ENCODE results near the gene TIMM10B.

The TIMM10B gene

DNA sequence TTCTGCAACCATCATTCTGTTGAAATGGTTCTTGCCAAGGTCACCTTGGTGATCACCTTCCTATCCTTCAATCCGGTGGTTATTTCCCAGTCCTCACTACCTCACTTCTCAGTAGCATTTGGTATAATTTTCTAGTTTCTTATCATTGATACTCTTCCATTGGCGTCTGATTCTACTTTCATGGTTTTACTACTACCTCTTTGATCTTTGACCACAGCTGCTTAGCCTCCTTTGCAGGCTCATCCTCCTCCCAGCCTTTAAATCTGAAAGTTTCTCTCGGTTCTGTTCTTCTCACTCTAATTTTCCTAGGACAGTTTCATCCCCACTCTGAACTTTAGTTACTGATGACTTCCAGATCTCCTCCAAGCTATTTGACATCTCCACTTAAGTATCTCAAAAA, 5.0 kb downstream of the TIMM10B start:
- TF ChIP-seq, protein P1, sequence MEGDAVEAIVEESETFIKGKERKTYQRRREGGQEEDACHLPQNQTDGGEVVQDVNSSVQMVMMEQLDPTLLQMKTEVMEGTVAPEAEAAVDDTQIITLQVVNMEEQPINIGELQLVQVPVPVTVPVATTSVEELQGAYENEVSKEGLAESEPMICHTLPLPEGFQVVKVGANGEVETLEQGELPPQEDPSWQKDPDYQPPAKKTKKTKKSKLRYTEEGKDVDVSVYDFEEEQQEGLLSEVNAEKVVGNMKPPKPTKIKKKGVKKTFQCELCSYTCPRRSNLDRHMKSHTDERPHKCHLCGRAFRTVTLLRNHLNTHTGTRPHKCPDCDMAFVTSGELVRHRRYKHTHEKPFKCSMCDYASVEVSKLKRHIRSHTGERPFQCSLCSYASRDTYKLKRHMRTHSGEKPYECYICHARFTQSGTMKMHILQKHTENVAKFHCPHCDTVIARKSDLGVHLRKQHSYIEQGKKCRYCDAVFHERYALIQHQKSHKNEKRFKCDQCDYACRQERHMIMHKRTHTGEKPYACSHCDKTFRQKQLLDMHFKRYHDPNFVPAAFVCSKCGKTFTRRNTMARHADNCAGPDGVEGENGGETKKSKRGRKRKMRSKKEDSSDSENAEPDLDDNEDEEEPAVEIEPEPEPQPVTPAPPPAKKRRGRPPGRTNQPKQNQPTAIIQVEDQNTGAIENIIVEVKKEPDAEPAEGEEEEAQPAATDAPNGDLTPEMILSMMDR (IDR thresholded peaks at IDR 0.05; ENCODE audit: low read length), result no peak
- no peak for TF ChIP-seq EZH2 (IDR thresholded peaks at IDR 0.05; ENCODE audit: borderline replicate concordance, low read length)
- Histone ChIP-seq H3K27ac (ENCODE audit: low read depth, low read length, poor library complexity, severe bottlenecking) (no peak overlapping the region), H3K9me3 (ENCODE audit: low read length) (no peaks in the 10 kb centered on the region)

DNA sequence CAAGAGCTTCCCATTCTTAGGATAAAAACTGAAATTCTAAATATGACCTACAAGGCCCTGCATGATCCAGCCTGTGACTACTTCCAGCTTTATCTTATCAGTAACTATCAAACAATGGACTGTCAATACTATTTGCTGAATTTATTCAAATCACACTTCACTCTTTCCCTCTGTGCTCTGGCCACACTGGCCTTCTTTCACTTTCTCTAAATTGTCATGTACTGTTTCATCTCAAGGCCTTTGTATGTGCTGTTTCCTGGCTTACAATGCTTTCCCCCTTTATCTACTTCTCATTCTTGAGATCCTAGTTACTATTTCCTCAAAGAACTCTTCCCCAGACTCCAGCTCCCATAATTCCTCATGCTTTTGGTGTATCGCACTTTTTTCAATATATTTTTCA, 5.6 kb downstream of the TIMM10B start:
- no peak overlapping the region for H3K4me2 ChIP-seq (ENCODE audit: low read length)
- peaks cover 16% of the 10 kb centered on the region for H3K79me2 ChIP-seq (ENCODE audit: insufficient read depth, low read length)
- H3K36me3 ChIP-seq (ENCODE audit: insufficient read depth, low read length), result peaks cover 81% of the 10 kb centered on the region
- no peaks in the 10 kb centered on the region for H3K27me3 ChIP-seq (ENCODE audit: insufficient read depth, low read length)
- no peaks in the 10 kb centered on the region for H3F3A ChIP-seq (ENCODE audit: insufficient read depth, low read length)
- H3K27ac ChIP-seq (ENCODE audit: low read depth, low read length, poor library complexity, severe bottlenecking), result no peak overlapping the region
- no peaks in the 10 kb centered on the region for H4K20me1 ChIP-seq (ENCODE audit: insufficient read depth, low read length)
- TF ChIP-seq, protein P1 (IDR thresholded peaks at IDR 0.05; ENCODE audit: low read length), result no peak
- no peak for TF ChIP-seq EZH2 (IDR thresholded peaks at IDR 0.05; ENCODE audit: borderline replicate concordance, low read length)
- peaks cover 10% of the 10 kb centered on the region for H3K4me1 ChIP-seq (ENCODE audit: insufficient read depth, low read length, severe bottlenecking)
- H3K4me3 ChIP-seq (ENCODE audit: low read depth, low read length, poor library complexity, severe bottlenecking), result no peak overlapping the region
- H3K9me3 ChIP-seq (ENCODE audit: low read length), result no peaks in the 10 kb centered on the region
- H2AFZ ChIP-seq (ENCODE audit: low read length), result no peak overlapping the region
- H3K9ac ChIP-seq (ENCODE audit: low read length), result no peak overlapping the region
- H3K9me2 ChIP-seq (ENCODE audit: low read depth, low read length), result no peaks in the 10 kb centered on the region

More for the DNA sequence above, 5.0 kb downstream of the TIMM10B start:
- H3K36me3 ChIP-seq (ENCODE audit: insufficient read depth, low read length), result peaks cover 75% of the 10 kb centered on the region
- no peaks in the 10 kb centered on the region for H4K20me1 ChIP-seq (ENCODE audit: insufficient read depth, low read length)
- no peak overlapping the region for H2AFZ ChIP-seq (ENCODE audit: low read length)
- H3F3A ChIP-seq (ENCODE audit: insufficient read depth, low read length), result no peaks in the 10 kb centered on the region
- no peak overlapping the region for H3K4me2 ChIP-seq (ENCODE audit: low read length)
- H3K27me3 ChIP-seq (ENCODE audit: insufficient read depth, low read length), result no peaks in the 10 kb centered on the region
- H3K9me2 ChIP-seq (ENCODE audit: low read depth, low read length), result no peaks in the 10 kb centered on the region
- H3K4me1 ChIP-seq (ENCODE audit: insufficient read depth, low read length, severe bottlenecking), result peaks cover 11% of the 10 kb centered on the region
- H3K79me2 ChIP-seq (ENCODE audit: insufficient read depth, low read length), result peaks cover 22% of the 10 kb centered on the region
- no peak overlapping the region for H3K9ac ChIP-seq (ENCODE audit: low read length)
- no peak overlapping the region for H3K4me3 ChIP-seq (ENCODE audit: low read depth, low read length, poor library complexity, severe bottlenecking)

DNA sequence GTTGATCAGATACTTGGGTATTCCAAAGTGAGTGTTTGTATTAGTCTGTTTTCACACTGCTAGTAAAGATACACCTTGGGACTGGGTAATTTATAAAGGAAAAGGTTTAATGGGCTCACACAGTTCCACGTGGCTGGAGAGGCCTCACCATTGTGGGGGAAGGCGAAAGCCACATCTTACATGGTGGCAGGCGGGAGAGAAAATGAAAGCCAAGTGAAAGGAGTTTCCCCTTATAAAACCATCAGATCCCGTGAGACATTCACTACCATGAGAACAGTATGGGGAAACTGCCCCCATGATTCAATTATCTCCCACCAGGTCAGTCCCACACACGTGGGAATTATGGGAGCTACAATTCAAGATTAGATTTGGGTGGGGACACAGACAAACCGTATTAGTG, 7.0 kb downstream of the TIMM10B start:
- no peak overlapping the region for H3K4me2 ChIP-seq (ENCODE audit: low read length)
- H3K9me3 ChIP-seq (ENCODE audit: low read length), result no peaks in the 10 kb centered on the region
- H4K20me1 ChIP-seq (ENCODE audit: insufficient read depth, low read length), result no peaks in the 10 kb centered on the region
- H2AFZ ChIP-seq (ENCODE audit: low read length), result no peak overlapping the region
- no peaks in the 10 kb centered on the region for H3F3A ChIP-seq (ENCODE audit: insufficient read depth, low read length)
- no peak overlapping the region for H3K27ac ChIP-seq (ENCODE audit: low read depth, low read length, poor library complexity, severe bottlenecking)
- TF ChIP-seq, protein P1 (IDR thresholded peaks at IDR 0.05; ENCODE audit: low read length), result no peak
- TF ChIP-seq EZH2 (IDR thresholded peaks at IDR 0.05; ENCODE audit: borderline replicate concordance, low read length), result no peak
- no peaks in the 10 kb centered on the region for H3K9me2 ChIP-seq (ENCODE audit: low read depth, low read length)
- peaks cover 79% of the 10 kb centered on the region for H3K36me3 ChIP-seq (ENCODE audit: insufficient read depth, low read length)
- H3K4me1 ChIP-seq (ENCODE audit: insufficient read depth, low read length, severe bottlenecking), result no peaks in the 10 kb centered on the region
- H3K4me3 ChIP-seq (ENCODE audit: low read depth, low read length, poor library complexity, severe bottlenecking), result no peak overlapping the region
- H3K79me2 ChIP-seq (ENCODE audit: insufficient read depth, low read length), result 0 out of 2 replicates have a peak, but pooled peaks cover 2% of the 10 kb centered on the region
- H3K9ac ChIP-seq (ENCODE audit: low read length), result no peak overlapping the region
- no peaks in the 10 kb centered on the region for H3K27me3 ChIP-seq (ENCODE audit: insufficient read depth, low read length)
